ENCODE data around the gene CFTR.
"Not testable (repeated sequence)": the region's sequence is repeated elsewhere in the genome, so short reads cannot be mapped to it uniquely, and the experiment has no call there.

Gene CFTR

DNA sequence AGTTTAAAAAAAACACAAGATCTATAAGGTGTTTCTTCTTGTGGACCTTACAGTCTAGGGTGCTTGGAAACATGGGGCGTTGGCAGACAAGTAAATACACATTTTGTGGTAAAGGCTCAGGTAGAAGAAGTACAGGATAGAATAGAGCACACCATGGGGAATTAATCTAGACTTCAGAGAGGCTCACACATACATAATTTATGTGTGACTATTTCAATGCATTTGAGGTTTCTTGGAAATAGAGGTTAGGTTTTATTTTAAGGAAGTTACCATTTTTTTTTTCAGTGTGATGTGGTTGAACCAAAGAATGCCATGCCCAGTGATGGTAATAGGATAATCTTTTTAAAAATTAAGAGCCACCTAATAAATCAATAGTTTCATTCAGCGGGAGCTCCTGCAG is 12.8 kb downstream of the CFTR start:
- FAIRE-seq (no peak), DNase-seq (ENCODE audit: extremely low spot score, insufficient read length, low read depth) (no peak)

DNA sequence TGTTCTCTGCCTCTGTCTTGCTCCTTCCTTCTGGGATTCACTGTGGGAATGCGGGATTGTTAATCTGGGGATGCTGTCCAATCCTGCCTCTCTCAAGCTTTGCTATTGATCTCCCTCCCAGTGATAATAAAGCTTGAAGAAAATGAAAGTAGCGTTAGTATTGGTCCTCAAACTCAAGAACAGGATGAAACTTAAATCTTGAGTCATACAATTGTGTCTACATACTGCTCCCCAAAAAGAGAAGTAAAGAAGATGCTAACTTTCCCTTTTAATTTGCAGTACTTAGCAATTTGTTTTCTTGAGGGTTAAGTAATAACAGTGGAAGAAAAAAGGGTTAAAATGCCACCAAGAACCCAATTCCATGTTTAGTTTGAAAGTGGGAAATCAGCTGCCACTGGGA is 13.6 kb downstream of the CFTR start:
- no peak for DNase-seq (ENCODE audit: extremely low spot score, insufficient read length, low read depth)
- FAIRE-seq: no peak

DNA sequence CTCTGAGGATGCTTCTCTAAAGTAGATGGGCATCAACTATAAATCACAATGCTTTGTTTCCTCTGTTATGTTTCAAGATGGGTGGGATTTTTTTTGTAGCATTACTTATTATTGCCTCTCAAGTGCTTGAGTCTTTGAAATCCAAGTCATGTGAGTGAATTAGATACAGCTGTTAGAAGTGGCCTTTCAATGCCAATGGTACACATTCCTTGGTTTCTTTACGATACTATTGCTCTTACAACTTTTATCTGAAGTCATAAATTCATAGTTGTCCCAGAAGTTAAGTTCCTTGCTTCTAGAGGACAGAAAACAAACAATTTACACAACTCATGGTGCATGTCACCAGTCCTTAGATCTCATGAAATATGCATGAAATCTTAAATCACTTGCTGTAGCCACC is 15.5 kb downstream of the CFTR start:
- DNase-seq (ENCODE audit: extremely low spot score, insufficient read length, low read depth) (no peak), FAIRE-seq (no peak)

DNA sequence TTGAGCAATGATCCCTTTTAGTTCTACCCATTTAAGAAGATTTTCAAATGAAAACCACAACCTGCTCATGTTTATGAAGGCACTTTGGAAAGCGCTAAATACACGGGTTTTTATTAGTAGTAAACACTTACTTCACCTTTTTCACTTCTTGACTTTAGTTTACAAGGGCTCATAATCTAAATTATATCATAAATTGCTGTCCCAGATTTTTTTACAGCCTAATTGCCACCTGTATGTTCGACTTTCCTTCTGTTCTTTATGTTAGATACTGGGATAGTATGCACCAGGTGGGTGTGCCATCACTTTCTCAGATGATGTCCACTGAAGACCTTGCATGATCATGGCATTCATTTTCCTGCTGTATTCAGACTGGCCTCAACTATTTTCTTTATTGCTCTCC is 22.5 kb downstream of the CFTR start:
- DNase-seq (ENCODE audit: extremely low spot score, insufficient read length, low read depth) (no peak), FAIRE-seq (no peak)

DNA sequence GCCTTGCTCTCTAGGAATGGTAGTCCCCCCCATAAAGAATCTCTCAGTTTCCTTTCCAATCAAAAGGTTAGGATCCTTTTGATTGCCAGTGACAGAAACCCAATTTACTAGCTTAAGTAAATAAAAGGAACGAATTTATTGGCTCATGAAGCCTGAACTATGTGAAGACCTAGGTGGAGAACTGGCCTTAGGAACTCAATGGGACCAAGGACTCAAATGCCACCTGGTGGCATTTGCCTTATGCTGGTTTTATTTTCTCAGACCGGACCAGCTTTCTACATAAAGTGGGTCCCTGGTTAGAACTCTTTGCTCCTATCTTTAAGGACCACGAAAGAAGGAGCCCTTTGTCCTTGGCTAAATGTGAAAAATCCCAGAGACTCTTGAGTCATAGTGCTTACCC is 25.4 kb downstream of the CFTR start:
- DNase-seq (ENCODE audit: extremely low spot score, insufficient read length, low read depth): no peak

DNA sequence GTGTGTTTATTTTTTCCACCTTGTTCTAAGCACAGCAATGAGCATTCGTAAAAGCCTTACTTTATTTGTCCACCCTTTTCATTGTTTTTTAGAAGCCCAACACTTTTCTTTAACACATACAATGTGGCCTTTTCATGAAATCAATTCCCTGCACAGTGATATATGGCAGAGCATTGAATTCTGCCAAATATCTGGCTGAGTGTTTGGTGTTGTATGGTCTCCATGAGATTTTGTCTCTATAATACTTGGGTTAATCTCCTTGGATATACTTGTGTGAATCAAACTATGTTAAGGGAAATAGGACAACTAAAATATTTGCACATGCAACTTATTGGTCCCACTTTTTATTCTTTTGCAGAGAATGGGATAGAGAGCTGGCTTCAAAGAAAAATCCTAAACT is 28.9 kb downstream of the CFTR start:
- DNase-seq (ENCODE audit: extremely low spot score, insufficient read length, low read depth) (no peak), FAIRE-seq (no peak)

More for the DNA sequence above, 25.4 kb downstream of the CFTR start:
- FAIRE-seq: no peak

DNA sequence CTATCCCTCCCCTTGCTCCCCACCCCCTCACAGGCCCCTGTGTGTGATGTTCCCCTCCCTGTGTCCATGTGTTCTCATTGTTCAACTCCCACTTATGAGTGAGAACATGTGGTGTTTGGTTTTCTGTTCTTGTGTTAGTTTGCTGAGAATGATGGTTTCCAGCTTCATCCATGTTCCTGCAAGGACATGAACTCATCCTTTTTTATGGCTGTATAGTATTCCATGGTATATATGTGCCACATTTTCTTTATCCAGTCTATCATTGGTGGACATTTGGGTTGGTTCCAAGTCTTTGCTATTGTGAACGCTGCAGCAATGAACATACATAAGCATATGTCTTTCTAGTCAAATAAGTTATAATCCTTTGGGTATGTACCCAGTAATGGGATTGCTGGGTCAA is 37.4 kb downstream of the CFTR start:
- FAIRE-seq; DNase-seq (ENCODE audit: extremely low spot score, insufficient read length, low read depth): not testable (repeated sequence)

DNA sequence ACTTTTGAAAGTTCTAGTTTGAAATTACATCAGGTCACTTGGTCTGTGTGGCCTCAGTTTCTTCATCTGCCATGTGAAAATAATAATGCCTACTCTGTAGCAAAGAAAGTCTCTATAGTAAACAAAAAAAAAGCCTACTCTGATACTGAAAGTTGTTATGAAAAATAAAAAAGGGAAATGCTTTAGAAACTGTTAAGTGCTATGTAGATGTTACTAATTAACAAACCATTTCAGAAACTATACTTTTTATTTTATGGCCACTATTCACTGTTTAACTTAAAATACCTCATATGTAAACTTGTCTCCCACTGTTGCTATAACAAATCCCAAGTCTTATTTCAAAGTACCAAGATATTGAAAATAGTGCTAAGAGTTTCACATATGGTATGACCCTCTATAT is 50.6 kb downstream of the CFTR start:
- FAIRE-seq: no peak
- DNase-seq (ENCODE audit: extremely low spot score, insufficient read length, low read depth): no peak

DNA sequence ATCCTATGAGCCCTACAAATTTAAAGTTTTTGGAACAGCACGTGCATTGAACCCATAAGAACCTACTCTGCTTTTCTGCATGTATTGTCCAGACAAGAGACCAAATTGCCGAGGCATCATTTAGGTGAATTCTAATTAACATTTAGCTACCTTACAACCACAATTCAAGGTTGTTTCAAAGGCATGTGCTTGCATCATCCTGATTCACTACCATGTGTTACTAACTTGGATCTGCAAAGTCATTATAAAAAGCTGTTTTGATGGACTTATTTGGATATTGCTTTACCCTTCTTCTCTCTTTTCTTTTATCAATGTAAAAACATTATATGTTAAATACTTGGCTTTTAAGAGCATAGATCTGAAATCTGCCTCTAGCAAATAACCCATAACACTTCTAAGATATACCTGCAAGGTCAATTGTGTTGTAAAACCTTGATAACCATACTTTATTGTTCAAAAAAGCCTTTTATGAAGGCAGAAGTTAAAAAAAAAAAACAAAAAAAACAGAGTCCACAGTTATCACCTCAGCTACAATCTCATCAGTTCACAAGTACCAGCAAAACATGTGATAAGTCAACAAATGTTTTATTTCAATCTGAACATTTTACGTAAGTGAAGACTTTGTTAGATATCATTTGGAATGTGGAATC is 51.9 kb downstream of the CFTR start:
- FAIRE-seq: no peak
- no peak for DNase-seq (ENCODE audit: extremely low spot score, insufficient read length, low read depth)

DNA sequence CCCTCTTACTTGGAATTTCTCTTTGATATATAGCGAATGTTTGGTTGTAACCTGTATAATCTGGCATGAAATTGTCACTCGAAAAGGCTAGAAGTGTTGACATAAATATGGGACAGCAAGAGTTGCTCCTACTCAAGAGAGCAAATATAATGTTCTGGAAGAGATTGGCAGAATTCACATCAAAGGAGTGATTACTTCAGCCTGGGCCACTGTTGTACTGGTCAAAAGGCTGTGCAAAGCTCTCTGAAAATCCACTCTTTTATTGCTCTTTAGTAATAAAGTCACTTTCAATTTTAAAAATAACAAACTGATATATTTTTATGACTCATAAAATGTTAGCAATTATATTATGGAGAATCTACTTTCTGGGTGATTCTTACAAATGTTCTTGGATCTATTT is 58.2 kb downstream of the CFTR start:
- FAIRE-seq: no peak

DNA sequence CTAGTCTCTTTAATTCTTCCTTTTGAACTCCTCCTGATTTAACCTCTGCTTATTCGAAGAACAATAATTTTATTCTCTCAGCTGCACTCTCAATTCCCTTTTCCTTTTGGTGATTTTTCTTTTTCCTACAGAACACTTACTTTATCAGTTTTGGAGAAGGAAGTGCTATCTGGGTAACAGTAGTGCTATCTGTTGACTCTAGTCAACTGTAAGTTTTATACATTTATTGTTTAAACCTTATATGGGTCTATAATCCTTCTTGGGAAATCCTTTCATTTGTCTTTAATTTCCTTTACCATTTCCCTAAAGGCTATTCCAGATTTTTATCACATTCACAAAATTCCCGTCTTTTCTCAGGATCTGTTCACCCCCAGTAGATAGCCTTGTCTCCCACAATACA is 64.2 kb downstream of the CFTR start:
- DNase-seq (ENCODE audit: extremely low spot score, insufficient read length, low read depth): no peak
- FAIRE-seq: no peak

More for the DNA sequence above, 58.2 kb downstream of the CFTR start:
- DNase-seq (ENCODE audit: extremely low spot score, insufficient read length, low read depth): no peak

DNA sequence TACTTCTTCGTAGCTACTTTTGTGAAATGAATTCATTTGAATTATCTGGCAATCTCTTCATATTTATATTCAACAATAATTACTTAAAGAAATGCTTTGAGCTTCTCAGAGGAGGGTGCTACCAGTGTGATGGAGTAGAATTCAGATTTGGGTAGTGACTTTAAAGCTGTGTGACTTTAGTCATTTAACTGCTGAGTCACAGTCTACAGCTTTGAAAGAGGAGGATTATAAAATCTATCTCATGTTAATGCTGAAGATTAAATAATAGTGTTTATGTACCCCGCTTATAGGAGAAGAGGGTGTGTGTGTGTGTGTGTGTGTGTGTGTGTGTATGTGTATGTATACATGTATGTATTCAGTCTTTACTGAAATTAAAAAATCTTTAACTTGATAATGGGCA is 68.2 kb downstream of the CFTR start:
- FAIRE-seq (no peak), DNase-seq (ENCODE audit: extremely low spot score, insufficient read length, low read depth) (no peak)

DNA sequence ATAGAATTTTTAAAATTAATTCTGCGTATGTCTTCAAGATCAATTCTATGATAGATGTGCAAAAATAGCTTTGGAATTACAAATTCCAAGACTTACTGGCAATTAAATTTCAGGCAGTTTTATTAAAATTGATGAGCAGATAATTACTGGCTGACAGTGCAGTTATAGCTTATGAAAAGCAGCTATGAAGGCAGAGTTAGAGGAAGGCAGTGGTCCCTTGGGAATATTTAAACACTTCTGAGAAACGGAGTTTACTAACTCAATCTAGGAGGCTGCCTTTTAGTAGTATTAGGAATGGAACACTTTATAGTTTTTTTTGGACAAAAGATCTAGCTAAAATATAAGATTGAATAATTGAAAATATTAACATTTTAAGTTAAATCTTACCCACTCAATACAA is 70.8 kb downstream of the CFTR start:
- no peak for DNase-seq (ENCODE audit: extremely low spot score, insufficient read length, low read depth)
- no peak for FAIRE-seq

DNA sequence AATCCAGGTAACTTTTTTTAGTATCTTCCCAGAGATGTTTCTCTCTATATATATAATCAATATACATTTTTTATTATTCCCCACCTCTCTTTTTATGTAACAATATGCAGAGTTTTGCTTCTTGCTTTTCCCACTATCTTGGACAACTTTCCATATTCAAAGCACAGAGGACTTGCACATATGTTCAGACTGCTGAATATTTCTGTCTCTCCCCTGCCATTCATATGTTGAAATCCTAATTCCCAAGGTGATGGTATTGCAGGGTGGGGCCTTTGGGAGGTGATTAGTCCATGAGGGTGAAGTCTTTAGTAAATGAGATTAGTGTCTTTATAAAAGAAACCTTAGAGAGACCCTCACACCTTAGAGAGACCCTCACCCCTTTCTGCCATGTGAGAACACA is 72.8 kb downstream of the CFTR start:
- FAIRE-seq: no peak
- DNase-seq (ENCODE audit: extremely low spot score, insufficient read length, low read depth): no peak

DNA sequence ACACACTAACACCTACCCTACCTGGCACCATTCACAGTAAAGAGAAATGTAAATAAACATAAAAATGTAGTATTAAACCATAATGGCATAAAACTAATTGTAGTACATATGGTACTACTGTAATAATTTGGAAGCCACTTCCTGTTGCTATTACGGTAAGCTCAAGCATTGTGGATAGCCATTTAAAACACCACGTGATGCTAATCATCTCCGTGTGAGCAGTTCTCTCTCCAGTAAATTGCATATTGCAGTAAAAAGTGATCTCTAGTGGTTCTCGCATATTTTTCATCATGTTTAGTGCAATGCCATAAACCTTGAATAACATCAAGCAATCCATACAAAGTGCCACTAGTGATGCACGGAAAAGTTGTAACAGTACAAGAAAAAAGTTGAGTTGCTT is 75.4 kb downstream of the CFTR start:
- FAIRE-seq (no peak), DNase-seq (ENCODE audit: extremely low spot score, insufficient read length, low read depth) (no peak)

DNA sequence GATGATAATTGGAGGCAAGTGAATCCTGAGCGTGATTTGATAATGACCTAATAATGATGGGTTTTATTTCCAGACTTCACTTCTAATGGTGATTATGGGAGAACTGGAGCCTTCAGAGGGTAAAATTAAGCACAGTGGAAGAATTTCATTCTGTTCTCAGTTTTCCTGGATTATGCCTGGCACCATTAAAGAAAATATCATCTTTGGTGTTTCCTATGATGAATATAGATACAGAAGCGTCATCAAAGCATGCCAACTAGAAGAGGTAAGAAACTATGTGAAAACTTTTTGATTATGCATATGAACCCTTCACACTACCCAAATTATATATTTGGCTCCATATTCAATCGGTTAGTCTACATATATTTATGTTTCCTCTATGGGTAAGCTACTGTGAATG is 79.6 kb downstream of the CFTR start:
- no peak for FAIRE-seq
- DNase-seq (ENCODE audit: extremely low spot score, insufficient read length, low read depth): no peak

DNA sequence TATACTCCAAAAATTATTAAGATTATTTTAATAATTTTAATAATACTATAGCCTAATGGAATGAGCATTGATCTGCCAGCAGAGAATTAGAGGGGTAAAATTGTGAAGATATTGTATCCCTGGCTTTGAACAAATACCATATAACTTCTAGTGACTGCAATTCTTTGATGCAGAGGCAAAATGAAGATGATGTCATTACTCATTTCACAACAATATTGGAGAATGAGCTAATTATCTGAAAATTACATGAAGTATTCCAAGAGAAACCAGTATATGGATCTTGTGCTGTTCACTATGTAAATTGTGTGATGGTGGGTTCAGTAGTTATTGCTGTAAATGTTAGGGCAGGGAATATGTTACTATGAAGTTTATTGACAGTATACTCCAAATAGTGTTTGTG is 80.2 kb downstream of the CFTR start:
- DNase-seq (ENCODE audit: extremely low spot score, insufficient read length, low read depth) (no peak), FAIRE-seq (no peak)

DNA sequence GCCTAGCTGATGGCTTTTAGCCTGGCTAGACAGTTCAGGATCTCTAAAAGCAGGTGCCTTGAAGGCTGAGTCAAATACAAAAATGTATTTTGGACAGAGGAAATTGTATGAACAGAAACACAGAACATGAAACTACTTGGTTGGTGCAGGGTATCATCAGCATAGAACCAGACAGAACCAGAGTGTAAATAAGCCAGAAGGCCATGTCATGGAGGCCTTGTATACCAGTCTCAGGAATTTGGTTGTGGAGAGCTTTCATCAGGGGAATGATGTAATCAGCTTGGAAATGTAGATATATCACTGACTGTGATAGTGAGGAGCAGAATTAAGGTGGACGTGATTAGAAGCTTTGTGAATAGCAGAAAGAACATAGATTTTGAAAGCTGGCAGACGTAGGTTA is 82.9 kb downstream of the CFTR start:
- no peak for FAIRE-seq
- no peak for DNase-seq (ENCODE audit: extremely low spot score, insufficient read length, low read depth)

DNA sequence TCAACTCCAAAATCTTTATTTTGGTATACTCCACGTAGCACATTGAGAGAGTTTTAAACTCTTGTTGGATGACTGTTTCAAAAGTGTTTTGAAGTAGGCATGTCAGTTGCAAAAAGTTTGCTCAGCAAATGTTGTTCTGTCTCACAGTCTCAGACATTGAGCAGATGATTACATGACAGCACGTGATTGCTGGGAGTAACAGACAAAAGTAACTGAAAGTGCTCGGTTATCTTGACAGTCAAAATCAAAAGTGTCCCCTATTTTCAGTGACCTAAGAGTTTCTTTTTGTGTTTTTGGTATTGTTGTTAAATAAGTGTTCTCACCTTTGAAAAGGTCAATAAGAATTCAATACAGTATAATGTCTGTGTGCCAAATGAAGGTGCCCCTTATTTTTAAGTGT is 84.3 kb downstream of the CFTR start:
- no peak for DNase-seq (ENCODE audit: extremely low spot score, insufficient read length, low read depth)
- no peak for FAIRE-seq

DNA sequence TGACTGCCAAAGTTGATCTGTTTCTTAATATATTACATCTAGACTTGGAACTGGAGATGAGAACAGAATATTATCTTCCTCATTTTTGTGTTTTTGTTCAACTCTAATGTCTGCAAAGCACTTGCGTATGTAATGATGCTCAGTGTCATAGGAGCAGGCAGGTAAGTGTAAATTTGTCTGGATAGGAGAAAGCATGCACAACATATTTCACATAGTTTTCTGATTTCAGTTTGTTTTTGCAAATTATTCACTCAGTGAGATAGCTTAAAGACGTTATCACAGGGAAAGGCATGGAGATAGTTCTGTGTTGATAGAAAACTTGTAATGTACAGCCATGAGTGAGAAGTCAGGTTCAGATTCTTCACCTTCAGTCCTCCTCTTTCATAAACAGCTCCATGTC is 84.8 kb downstream of the CFTR start:
- no peak for FAIRE-seq

DNA sequence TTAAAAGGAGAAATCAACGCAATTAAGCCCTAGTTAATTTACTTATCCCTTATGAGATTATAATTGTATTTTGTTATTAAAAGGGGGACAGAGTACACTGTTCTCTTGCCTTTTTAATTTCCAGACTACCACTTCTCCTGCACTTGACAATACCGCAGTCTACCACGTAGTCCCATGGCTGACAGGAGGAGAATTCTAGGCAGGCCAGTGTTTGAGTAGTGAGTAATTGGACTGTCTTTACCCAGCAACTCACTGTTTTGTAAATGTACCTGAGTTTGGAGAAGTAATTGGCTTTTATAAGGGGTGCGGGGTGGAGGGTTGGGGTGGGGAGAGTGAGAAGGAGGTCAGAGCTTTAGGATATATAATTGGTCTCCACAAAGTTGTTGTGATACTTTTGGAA is 85.4 kb downstream of the CFTR start:
- DNase-seq (ENCODE audit: extremely low spot score, insufficient read length, low read depth): no peak
- no peak for FAIRE-seq

More for the DNA sequence above, 84.8 kb downstream of the CFTR start:
- no peak for DNase-seq (ENCODE audit: extremely low spot score, insufficient read length, low read depth)

DNA sequence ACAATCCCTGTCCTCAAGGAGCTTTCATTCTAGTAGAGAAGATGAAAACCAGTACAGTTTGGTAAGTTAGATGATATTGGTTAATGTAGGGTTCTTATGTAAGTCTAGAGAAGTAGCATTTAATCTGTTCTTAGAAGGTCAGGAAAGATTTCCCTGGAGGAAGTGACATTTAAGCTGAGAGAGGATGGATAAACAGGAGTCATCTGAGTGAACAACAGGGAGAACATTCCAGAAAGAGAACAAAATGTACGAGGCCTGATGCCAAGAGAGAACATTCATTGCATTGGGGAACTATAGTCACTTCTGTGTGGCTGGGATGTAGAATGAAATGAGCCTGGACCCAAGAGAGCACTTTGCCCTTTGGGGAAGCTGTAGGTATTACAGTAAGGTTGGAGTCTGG is 88.0 kb downstream of the CFTR start:
- DNase-seq (ENCODE audit: extremely low spot score, insufficient read length, low read depth) (no peak), FAIRE-seq (no peak)
